Activated CD8-positive, alpha-beta memory T cell treated with anti-CD3 and anti-CD28 coated beads, Interleukin-2, amount 10 ng/mL, durations not matched to agents 7 days and 5 days (primary cell): ENCODE measurements around the gene UGT1A9. TPM values are rescaled to one million over a fixed set of nuclear protein-coding genes. Genes with fewer than 3 reads are reported as not detected.

Experiments used
- ATAC-seq: fragments of 150-1000 bp; cut with Tn5 transposase; one replicate; pipeline ENCODE4 v1.10.0; 2021; ENCODE audit warnings: moderate library complexity
- CTCF ChIA-PET: fragments of 350-600 bp; sonication (Branson Sonifier 250); formaldehyde crosslinking; loops from one replicate; lab custom pipeline; 2021; ENCODE audit warnings: antibody characterized with exemption; lab: Charles Lee
- DNase-seq: peaks from one replicate; pipeline ENCODE4 v3.0.0-alpha.2; 2020
- H3K27ac Mint-ChIP-seq: one replicate; pipeline ENCODE4 v1.8.0; 2021; ENCODE audit warnings: mild to moderate bottlenecking, mixed read lengths
- H3K27me3 Mint-ChIP-seq: one replicate; pipeline ENCODE4 v1.8.0; 2021; ENCODE audit warnings: mixed read lengths
- H3K36me3 Mint-ChIP-seq: one replicate; pipeline ENCODE4 v1.8.0; 2021; ENCODE audit warnings: mild to moderate bottlenecking, mixed read lengths
- H3K4me1 Mint-ChIP-seq: one replicate; pipeline ENCODE4 v1.8.0; 2021; ENCODE audit warnings: mixed read lengths
- H3K4me3 Mint-ChIP-seq: one replicate; pipeline ENCODE4 v1.8.0; 2021; ENCODE audit warnings: mild to moderate bottlenecking, moderate library complexity, mixed read lengths
- H3K9me3 Mint-ChIP-seq: one replicate; pipeline ENCODE4 v1.8.0; 2022; ENCODE audit warnings: low read depth, mixed read lengths
- total RNA-seq, 2 experiments: library from RNA; stranded (reverse); gene quantifications; one replicate each; pipeline ENCODE4 v1.2.3, GENCODE V29; 2021

Gene UGT1A9
- total RNA-seq, 2 experiments from 2014 or later = not detected

- Mint-ChIP-seq H3K27me3 (no peaks in the 10 kb centered on the region), H3K4me1 (no peaks in the 10 kb centered on the region), H3K36me3 (no peaks in the 10 kb centered on the region), H3K27ac (no peak overlapping the region), H3K9me3 (no peaks in the 10 kb centered on the region), H3K4me3 (no peak overlapping the region)
- CTCF ChIA-PET = no interaction called here
- ATAC-seq (no peak), DNase-seq (peak; percentile 29)
Measured at GRCh38 chr2:233794128-233794658, 122.5 kb downstream of the UGT1A9 start.

GRCh38 chr2:233795735-233796171 is 124.1 kb downstream of the UGT1A9 start:
- DNase-seq (peak; percentile 31), ATAC-seq (no peak)
- CTCF ChIA-PET = no interaction called here
- Mint-ChIP-seq H3K27me3 (no peaks in the 10 kb centered on the region), H3K9me3 (no peaks in the 10 kb centered on the region), H3K4me3 (no peak overlapping the region), H3K4me1 (peaks cover 2% of the 10 kb centered on the region), H3K27ac (no peak overlapping the region), H3K36me3 (no peaks in the 10 kb centered on the region)

- H3K27ac Mint-ChIP-seq = no peak overlapping the region
- no peaks in the 10 kb centered on the region for H3K36me3 Mint-ChIP-seq
- DNase-seq (no peak), ATAC-seq (no peak)
- H3K27me3 Mint-ChIP-seq = no peaks in the 10 kb centered on the region
- no peaks in the 10 kb centered on the region for H3K9me3 Mint-ChIP-seq
- no peak overlapping the region for H3K4me3 Mint-ChIP-seq
- CTCF ChIA-PET = no interaction called here
- peaks cover 6% of the 10 kb centered on the region for H3K4me1 Mint-ChIP-seq
Measured at GRCh38 chr2:233796254-233796653, 124.6 kb downstream of the UGT1A9 start.

GRCh38 chr2:233798335-233799086 is 126.8 kb downstream of the UGT1A9 start:
- ATAC-seq (no peak), DNase-seq (peak; percentile 27)

GRCh38 chr2:233799087-233799665 is 127.5 kb downstream of the UGT1A9 start:
- H3K4me3 Mint-ChIP-seq = no peak overlapping the region
- no peaks in the 10 kb centered on the region for H3K36me3 Mint-ChIP-seq
- CTCF ChIA-PET = no interaction called here
- H3K27me3 Mint-ChIP-seq = no peaks in the 10 kb centered on the region
- no peak overlapping the region for H3K27ac Mint-ChIP-seq
- DNase-seq (no peak), ATAC-seq (no peak)
- H3K4me1 Mint-ChIP-seq = peaks cover 12% of the 10 kb centered on the region
- H3K9me3 Mint-ChIP-seq = no peaks in the 10 kb centered on the region

More at GRCh38 chr2:233798335-233799086, 126.8 kb downstream of the UGT1A9 start:
- Mint-ChIP-seq H3K9me3 (no peaks in the 10 kb centered on the region), H3K27me3 (no peaks in the 10 kb centered on the region), H3K4me3 (no peak overlapping the region), H3K36me3 (no peaks in the 10 kb centered on the region), H3K4me1 (peaks cover 12% of the 10 kb centered on the region), H3K27ac (no peak overlapping the region)
- CTCF ChIA-PET = no interaction called here

GRCh38 chr2:233799716-233800115 is 128.0 kb downstream of the UGT1A9 start:
- H3K4me1 Mint-ChIP-seq = peaks cover 12% of the 10 kb centered on the region
- no peak overlapping the region for H3K4me3 Mint-ChIP-seq
- CTCF ChIA-PET = no interaction called here
- ATAC-seq = no peak
- no peak overlapping the region for H3K27ac Mint-ChIP-seq
- DNase-seq = no peak
- H3K36me3 Mint-ChIP-seq = no peaks in the 10 kb centered on the region
- H3K27me3 Mint-ChIP-seq = peaks cover 2% of the 10 kb centered on the region
- no peaks in the 10 kb centered on the region for H3K9me3 Mint-ChIP-seq

GRCh38 chr2:233800208-233800607 is 128.5 kb downstream of the UGT1A9 start:
- ATAC-seq (no peak), DNase-seq (peak; percentile 31)
- no peaks in the 10 kb centered on the region for H3K36me3 Mint-ChIP-seq
- H3K27ac Mint-ChIP-seq = no peak overlapping the region
- H3K27me3 Mint-ChIP-seq = peaks cover 7% of the 10 kb centered on the region
- H3K4me1 Mint-ChIP-seq = peaks cover 12% of the 10 kb centered on the region
- CTCF ChIA-PET = no interaction called here
- no peaks in the 10 kb centered on the region for H3K9me3 Mint-ChIP-seq
- H3K4me3 Mint-ChIP-seq = no peak overlapping the region

- CTCF ChIA-PET = no interaction called here
Measured at GRCh38 chr2:233801357-233802131, 129.8 kb downstream of the UGT1A9 start.

GRCh38 chr2:233802132-233802815 is 130.6 kb downstream of the UGT1A9 start:
- peaks cover 12% of the 10 kb centered on the region for H3K4me1 Mint-ChIP-seq
- H3K27me3 Mint-ChIP-seq = peaks cover 17% of the 10 kb centered on the region
- no peak for ATAC-seq
- no peak overlapping the region for H3K27ac Mint-ChIP-seq
- no peak for DNase-seq
- H3K9me3 Mint-ChIP-seq = no peaks in the 10 kb centered on the region
- CTCF ChIA-PET = no interaction called here
- H3K4me3 Mint-ChIP-seq = no peak overlapping the region
- no peaks in the 10 kb centered on the region for H3K36me3 Mint-ChIP-seq

More at GRCh38 chr2:233801357-233802131, 129.8 kb downstream of the UGT1A9 start:
- no peak overlapping the region for H3K27ac Mint-ChIP-seq
- DNase-seq = peak; percentile 59
- peak; percentile 76 for ATAC-seq
- peaks cover 12% of the 10 kb centered on the region for H3K4me1 Mint-ChIP-seq
- no peak overlapping the region for H3K4me3 Mint-ChIP-seq
- peaks cover 17% of the 10 kb centered on the region for H3K27me3 Mint-ChIP-seq
- H3K9me3 Mint-ChIP-seq = no peaks in the 10 kb centered on the region
- H3K36me3 Mint-ChIP-seq = no peaks in the 10 kb centered on the region

- Mint-ChIP-seq H3K36me3 (no peaks in the 10 kb centered on the region), H3K9me3 (no peaks in the 10 kb centered on the region), H3K4me1 (peaks cover 12% of the 10 kb centered on the region), H3K27ac (no peak overlapping the region), H3K27me3 (peaks cover 21% of the 10 kb centered on the region), H3K4me3 (no peak overlapping the region)
- ATAC-seq (no peak), DNase-seq (peak; percentile 22)
- CTCF ChIA-PET = no interaction called here
Measured at GRCh38 chr2:233803292-233803911, 131.7 kb downstream of the UGT1A9 start.

- Mint-ChIP-seq H3K4me3 (no peak overlapping the region), H3K27me3 (peaks cover 23% of the 10 kb centered on the region), H3K4me1 (peaks cover 12% of the 10 kb centered on the region), H3K36me3 (no peaks in the 10 kb centered on the region), H3K9me3 (no peaks in the 10 kb centered on the region), H3K27ac (no peak overlapping the region)
- CTCF ChIA-PET = no interaction called here
- peak; percentile 25 for DNase-seq
- ATAC-seq = no peak
Measured at GRCh38 chr2:233803994-233804393, 132.3 kb downstream of the UGT1A9 start.

GRCh38 chr2:233807215-233807865 is 135.6 kb downstream of the UGT1A9 start:
- peaks cover 32% of the 10 kb centered on the region for H3K27me3 Mint-ChIP-seq
- ATAC-seq = no peak
- peak; percentile 31 for DNase-seq

More at GRCh38 chr2:233807215-233807865, 135.6 kb downstream of the UGT1A9 start:
- Mint-ChIP-seq H3K4me1 (no peaks in the 10 kb centered on the region), H3K4me3 (no peak overlapping the region), H3K9me3 (no peaks in the 10 kb centered on the region), H3K36me3 (no peaks in the 10 kb centered on the region), H3K27ac (no peak overlapping the region)
- CTCF ChIA-PET = no interaction called here
